Lower leg skin (tissue), 3 donors: ENCODE results near the gene STPG2.

ENCODE experiments used
- CTCF ChIP-seq, 3 donors: fragments of 450-650 bp; IDR thresholded peaks; one replicate each; pipeline ENCODE4 v1.5.1; 2016; ENCODE audit warnings: antibody characterized with exemption in 3 of 3, mild to moderate bottlenecking in 3 of 3, moderate library complexity in 2 of 3
- POLR2A ChIP-seq, 2 donors: fragments of 450-650 bp; IDR thresholded peaks; one replicate each; pipeline ENCODE4 v1.6.1; 2016 to 2017; ENCODE audit warnings: antibody characterized with exemption in 2 of 2, mild to moderate bottlenecking in 1 of 2, moderate library complexity in 1 of 2

GRCh38 chr4:97590266-97590665, 553.0 kb downstream of the STPG2 start:
- TF ChIP-seq CTCF (IDR thresholded peaks at IDR 0.05) (no peak), POLR2A (IDR thresholded peaks at IDR 0.05) (no peak)
